A673 (cell line): ENCODE data around the gene TSPO. TPM values are rescaled to one million over a fixed set of nuclear protein-coding genes. Genes with fewer than 3 reads are reported as not detected.

Source experiments
- BruUV-seq: library from RNA; stranded (reverse); fragments of 400-500 nt; replicated peaks from 2 replicates; lab custom pipeline; 2021; lab: Mats Ljungman, UMichigan
- CTCF ChIA-PET: fragments of 300-600 bp; sonication (Branson Sonifier 250); formaldehyde crosslinking; loops from one replicate; lab custom pipeline; 2022; ENCODE audit warnings: antibody characterized with exemption; lab: Charles Lee
- POLR2A ChIA-PET: fragments of 300-600 bp; sonication (Branson Sonifier 250); formaldehyde crosslinking; loops from one replicate; lab custom pipeline; 2022; ENCODE audit warnings: antibody characterized with exemption; ENCODE audit not compliant: low non-redundant PET; lab: Charles Lee
- DNase-seq: peaks from one replicate; pipeline ENCODE4 v3.0.0-alpha.2; 2015; ENCODE audit warnings: low spot score
- H3K27ac ChIP-seq: fragments of 200-600 bp; sonication (generic); 2 replicates; pipeline ENCODE4 v1.5.1; 2016; ENCODE audit warnings: mixed run types, low read depth, mild to moderate bottlenecking, mixed read lengths, antibody characterized with exemption, low read length; ENCODE audit not compliant: poor library complexity, severe bottlenecking
- H3K27me3 ChIP-seq: fragments of 200-600 bp; sonication (generic); replicated peaks from 2 replicates; pipeline ENCODE4 v1.6.1; 2017; ENCODE audit warnings: mixed run types, low read depth, mild to moderate bottlenecking, mixed read lengths, antibody characterized with exemption, low read length; ENCODE audit not compliant: insufficient read depth, poor library complexity
- H3K36me3 ChIP-seq: fragments of 200-600 bp; sonication (generic); 2 replicates; pipeline ENCODE4 v1.6.1; 2016; ENCODE audit warnings: mixed run types, mild to moderate bottlenecking, mixed read lengths, antibody characterized with exemption, low read length; ENCODE audit not compliant: insufficient read depth, poor library complexity, severe bottlenecking
- H3K4me1 ChIP-seq: fragments of 200-600 bp; sonication (generic); 2 replicates; pipeline ENCODE4 v1.6.1; 2017; ENCODE audit warnings: mixed run types, mild to moderate bottlenecking, mixed read lengths, antibody characterized with exemption, low read length; ENCODE audit not compliant: insufficient read depth, poor library complexity, severe bottlenecking
- H3K4me3 ChIP-seq: fragments of 200-600 bp; sonication (generic); 2 replicates; pipeline ENCODE4 v1.5.1; 2016; ENCODE audit warnings: low read depth, mixed run types, mild to moderate bottlenecking, mixed read lengths, low read length; ENCODE audit not compliant: poor library complexity, severe bottlenecking
- H3K9me3 ChIP-seq: fragments of 200-600 bp; sonication (generic); 2 replicates; pipeline ENCODE4 v1.6.1; 2016; ENCODE audit warnings: mixed run types, low read depth, mild to moderate bottlenecking, mixed read lengths, antibody characterized with exemption, low read length; ENCODE audit not compliant: poor library complexity, severe bottlenecking
- EZH2 ChIP-seq: fragments of 200-600 bp; sonication (generic); IDR thresholded peaks from 2 replicates; pipeline ENCODE4 v1.6.1; 2017; ENCODE audit warnings: borderline replicate concordance, low read depth, mild to moderate bottlenecking, mixed read lengths, antibody characterized with exemption, low read length; ENCODE audit not compliant: poor library complexity, severe bottlenecking
- intact Hi-C: fragments of 100-400 bp; cut with micrococcal nuclease; formaldehyde crosslinking; loops from one replicate; pipeline ENCODE4 v1.10.0; 2022; ENCODE audit not compliant: unreplicated experiment
- total RNA-seq: library from RNA; stranded (reverse); gene quantifications from 2 replicates; pipeline ENCODE4 v1.2.3, GENCODE V29; 2021
- TF ChIP-seq, protein P1 (sequence below): fragments of 300-800, 200-600 bp; sonication (generic); conservative IDR thresholded peaks from 2 replicates; pipeline ENCODE4 v1.5.1; 2017; ENCODE audit warnings: low read depth, mild to moderate bottlenecking, antibody characterized with exemption, low read length, moderate library complexity, mixed read lengths

Gene TSPO
- total RNA-seq, 1 experiment from 2014 or later, result 105 TPM

DNA sequence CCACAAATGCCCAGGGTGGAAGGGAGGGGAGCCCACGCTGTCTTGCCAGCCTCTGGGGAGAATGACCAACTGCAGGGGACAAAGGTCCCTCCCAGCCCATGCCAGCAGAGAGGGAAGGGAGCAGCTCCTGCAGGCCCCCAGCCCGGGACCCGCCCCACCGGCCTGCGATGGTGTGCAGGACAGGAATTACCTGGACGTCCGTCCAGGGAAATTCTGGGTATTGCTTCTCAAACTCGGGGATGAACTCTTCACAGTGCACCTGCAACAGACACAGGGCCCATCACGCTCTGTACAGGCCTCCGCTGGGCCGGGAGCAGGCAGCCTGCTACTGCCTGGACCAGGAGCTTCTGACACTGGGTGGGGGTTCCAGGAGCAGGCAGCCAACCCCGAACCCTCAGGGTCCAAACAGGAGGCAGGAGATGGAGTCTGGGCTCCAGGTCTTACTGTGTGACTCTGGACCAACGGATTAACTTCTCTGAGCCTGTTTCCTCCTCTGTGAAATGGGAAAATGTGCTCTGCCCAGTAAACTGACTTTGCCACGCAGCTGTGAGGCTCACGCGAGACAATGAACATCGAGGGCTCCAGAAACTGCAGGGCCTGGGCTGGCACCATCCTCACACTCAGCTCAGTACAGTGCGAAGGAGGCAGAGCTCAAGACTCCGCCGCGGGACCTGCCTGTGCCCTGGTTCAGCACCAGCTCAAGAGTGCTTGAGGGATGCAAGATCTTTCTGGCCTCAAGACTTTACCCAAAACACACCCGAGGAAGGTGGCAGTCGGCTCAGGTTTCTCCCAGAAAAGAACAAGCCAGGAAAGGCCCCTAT is 18.2 kb downstream of the TSPO start:
- Histone ChIP-seq H3K4me3 (no peak overlapping the region), H3K27me3 (no peaks in the 10 kb centered on the region), H3K36me3 (peaks cover 61% of the 10 kb centered on the region), H3K4me1 (no peaks in the 10 kb centered on the region), H3K27ac (no peak overlapping the region), H3K9me3 (no peaks in the 10 kb centered on the region)
- intact Hi-C loops, result no loop called here
- no peak for DNase-seq
- ChIA-PET CTCF (no interaction called here), POLR2A (no interaction called here)
- no TSS peak for BruUV-seq
- no peak for TF ChIP-seq EZH2
- TF ChIP-seq, protein P1, sequence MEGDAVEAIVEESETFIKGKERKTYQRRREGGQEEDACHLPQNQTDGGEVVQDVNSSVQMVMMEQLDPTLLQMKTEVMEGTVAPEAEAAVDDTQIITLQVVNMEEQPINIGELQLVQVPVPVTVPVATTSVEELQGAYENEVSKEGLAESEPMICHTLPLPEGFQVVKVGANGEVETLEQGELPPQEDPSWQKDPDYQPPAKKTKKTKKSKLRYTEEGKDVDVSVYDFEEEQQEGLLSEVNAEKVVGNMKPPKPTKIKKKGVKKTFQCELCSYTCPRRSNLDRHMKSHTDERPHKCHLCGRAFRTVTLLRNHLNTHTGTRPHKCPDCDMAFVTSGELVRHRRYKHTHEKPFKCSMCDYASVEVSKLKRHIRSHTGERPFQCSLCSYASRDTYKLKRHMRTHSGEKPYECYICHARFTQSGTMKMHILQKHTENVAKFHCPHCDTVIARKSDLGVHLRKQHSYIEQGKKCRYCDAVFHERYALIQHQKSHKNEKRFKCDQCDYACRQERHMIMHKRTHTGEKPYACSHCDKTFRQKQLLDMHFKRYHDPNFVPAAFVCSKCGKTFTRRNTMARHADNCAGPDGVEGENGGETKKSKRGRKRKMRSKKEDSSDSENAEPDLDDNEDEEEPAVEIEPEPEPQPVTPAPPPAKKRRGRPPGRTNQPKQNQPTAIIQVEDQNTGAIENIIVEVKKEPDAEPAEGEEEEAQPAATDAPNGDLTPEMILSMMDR, result no peak

DNA sequence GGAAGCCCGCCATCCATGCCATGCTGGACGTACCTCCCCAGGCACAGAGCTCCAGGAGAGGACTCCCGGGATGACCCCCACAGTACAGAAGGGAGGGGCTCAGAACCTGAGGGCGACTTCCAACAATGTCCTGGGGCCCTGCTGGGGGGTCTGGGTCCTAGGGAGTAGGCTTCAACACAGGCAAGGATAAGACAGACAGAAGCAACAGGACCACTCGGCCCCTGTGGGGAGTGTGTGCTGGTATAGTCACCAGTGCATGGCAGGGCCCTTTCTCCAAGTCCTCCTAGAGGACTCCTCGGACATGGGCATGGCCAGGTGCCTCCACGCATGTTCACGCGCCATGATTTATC is 18.7 kb downstream of the TSPO start:
- Histone ChIP-seq H3K27ac (no peak overlapping the region), H3K9me3 (no peaks in the 10 kb centered on the region), H3K4me3 (no peak overlapping the region), H3K4me1 (no peaks in the 10 kb centered on the region), H3K27me3 (no peaks in the 10 kb centered on the region), H3K36me3 (peaks cover 67% of the 10 kb centered on the region)
- intact Hi-C loops, result no loop called here
- no peak for DNase-seq
- no TSS peak for BruUV-seq
- TF ChIP-seq, protein P1, result no peak
- no peak for TF ChIP-seq EZH2
- CTCF ChIA-PET, result no interaction called here
- POLR2A ChIA-PET, result no interaction called here

DNA sequence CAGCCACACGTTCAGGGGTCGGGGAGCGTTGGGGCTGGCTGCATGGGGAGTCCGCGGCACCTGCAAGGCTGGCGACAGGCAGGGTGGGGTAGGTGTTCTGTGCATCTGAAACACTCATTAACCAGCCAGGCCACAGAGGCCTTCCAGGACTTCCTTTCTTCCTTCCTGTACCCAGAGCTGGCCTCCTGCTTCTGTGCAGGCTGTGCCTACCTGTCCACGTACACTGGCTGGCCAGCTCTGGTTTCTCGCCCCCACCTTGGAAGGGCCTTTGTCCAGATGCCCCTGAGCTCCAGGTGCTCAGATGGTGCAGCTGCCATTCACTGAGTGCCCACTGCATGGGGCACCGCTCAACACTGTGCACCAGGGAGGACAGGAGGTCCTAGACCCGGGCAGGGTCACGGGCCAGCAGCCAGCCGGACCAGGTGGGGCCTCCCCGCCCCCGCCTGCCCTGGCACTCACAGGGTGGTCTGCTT is 19.7 kb downstream of the TSPO start:
- no peak overlapping the region for H3K4me3 ChIP-seq
- peaks cover 76% of the 10 kb centered on the region for H3K36me3 ChIP-seq
- DNase-seq, result no peak
- H3K9me3 ChIP-seq, result no peaks in the 10 kb centered on the region
- CTCF ChIA-PET, result no interaction called here
- H3K27me3 ChIP-seq, result no peaks in the 10 kb centered on the region
- POLR2A ChIA-PET, result no interaction called here
- H3K27ac ChIP-seq, result no peak overlapping the region
- BruUV-seq, result no TSS peak
- no peak for TF ChIP-seq EZH2
- TF ChIP-seq, protein P1, result no peak
- H3K4me1 ChIP-seq, result no peaks in the 10 kb centered on the region
- intact Hi-C loops, result no loop called here
